WTC11 (cell line): ENCODE measurements around the gene ZNF112. TPM values are rescaled to one million over a fixed set of nuclear protein-coding genes. Genes with fewer than 3 reads are reported as not detected.
A peak's percentile ranks its signal among the peaks of the same experiment; 100 is the strongest.

ENCODE experiments used
- ATAC-seq: fragments of 200-7000 bp; cut with Tn5 transposase; 2 replicates; pipeline ENCODE4 v1.10.0; 2021; ENCODE audit warnings: mild to moderate bottlenecking, moderate library complexity
- CTCF ChIA-PET: fragments of 300-600 bp; sonication (Branson Sonifier 250); formaldehyde crosslinking; loops from one replicate; lab custom pipeline; 2021; ENCODE audit warnings: antibody characterized with exemption; lab: Charles Lee
- POLR2A ChIA-PET: fragments of 350-600 bp; sonication (Branson Sonifier 250); formaldehyde crosslinking; loops from one replicate; lab custom pipeline; 2021; ENCODE audit warnings: antibody characterized with exemption; lab: Charles Lee
- DNase-seq: peaks from one replicate; pipeline ENCODE4 v3.0.0; 2021; ENCODE audit warnings: low spot score
- H3K27ac Mint-ChIP-seq: 2 replicates; pipeline ENCODE4 v1.8.0; 2021; ENCODE audit warnings: mixed read lengths
- H3K27me3 Mint-ChIP-seq: 2 replicates; pipeline ENCODE4 v1.8.0; 2021; ENCODE audit warnings: low read depth, mild to moderate bottlenecking, moderate library complexity, mixed read lengths
- H3K36me3 Mint-ChIP-seq: 2 replicates; pipeline ENCODE4 v1.8.0; 2021; ENCODE audit warnings: mixed read lengths
- H3K4me1 Mint-ChIP-seq: 2 replicates; pipeline ENCODE4 v1.8.0; 2022; ENCODE audit warnings: mixed read lengths
- H3K4me3 Mint-ChIP-seq: 2 replicates; pipeline ENCODE4 v1.8.0; 2021; ENCODE audit warnings: mild to moderate bottlenecking, moderate library complexity, mixed read lengths
- H3K9me3 Mint-ChIP-seq: 2 replicates; pipeline ENCODE4 v1.8.0; 2021; ENCODE audit warnings: mixed read lengths
- ATF6 ChIP-seq: sonication (generic); formaldehyde crosslinking; IDR thresholded peaks from 2 replicates; pipeline ENCODE4 v1.8.1; 2023; ENCODE audit warnings: mild to moderate bottlenecking, missing genetic modification reagents
- JUN ChIP-seq: sonication (generic); formaldehyde crosslinking; IDR thresholded peaks from 2 replicates; pipeline ENCODE4 v1.8.0; 2023; ENCODE audit warnings: mild to moderate bottlenecking, missing genetic modification reagents
- MYBL2 ChIP-seq: sonication (generic); formaldehyde crosslinking; IDR thresholded peaks from 2 replicates; pipeline ENCODE4 v1.8.1; 2023; ENCODE audit warnings: mild to moderate bottlenecking, moderate library complexity, missing genetic modification reagents
- NR3C1 ChIP-seq: sonication (generic); formaldehyde crosslinking; conservative IDR thresholded peaks from 2 replicates; pipeline ENCODE4 v1.8.1; 2023; ENCODE audit warnings: low read depth, mild to moderate bottlenecking, missing genetic modification reagents
- PRDM15 ChIP-seq: sonication (generic); formaldehyde crosslinking; IDR thresholded peaks from 2 replicates; pipeline ENCODE4 v1.8.0; 2022; ENCODE audit warnings: missing genetic modification reagents
- RELA ChIP-seq: sonication (generic); formaldehyde crosslinking; IDR thresholded peaks from 2 replicates; pipeline ENCODE4 v1.8.1; 2022; ENCODE audit warnings: missing genetic modification reagents, mild to moderate bottlenecking, borderline replicate concordance
- SMAD4 ChIP-seq: sonication (generic); formaldehyde crosslinking; IDR thresholded peaks from 2 replicates; pipeline ENCODE4 v1.8.0; 2022; ENCODE audit warnings: mild to moderate bottlenecking, missing genetic modification reagents
- SP1 ChIP-seq: sonication (generic); formaldehyde crosslinking; conservative IDR thresholded peaks from 2 replicates; pipeline ENCODE4 v1.8.1; 2022; ENCODE audit warnings: missing genetic modification reagents
- TCF7 ChIP-seq: sonication (generic); formaldehyde crosslinking; IDR thresholded peaks from 2 replicates; pipeline ENCODE4 v1.8.0; 2022; ENCODE audit warnings: mild to moderate bottlenecking, low read depth, missing genetic modification reagents, moderate library complexity
- ZNF138 ChIP-seq: sonication (generic); formaldehyde crosslinking; conservative IDR thresholded peaks from 2 replicates; pipeline ENCODE4 v1.8.1; 2022; ENCODE audit warnings: mild to moderate bottlenecking, moderate library complexity, missing genetic modification reagents
- ZNF232 ChIP-seq: sonication (generic); formaldehyde crosslinking; IDR thresholded peaks from 2 replicates; pipeline ENCODE4 v1.8.0; 2022; ENCODE audit warnings: mild to moderate bottlenecking, missing genetic modification reagents
- ZNF317 ChIP-seq: sonication (generic); formaldehyde crosslinking; IDR thresholded peaks from 2 replicates; pipeline ENCODE4 v1.8.1; 2023; ENCODE audit warnings: low read depth, mild to moderate bottlenecking, moderate library complexity, missing genetic modification reagents, borderline replicate concordance
- ZNF532 ChIP-seq: fragments of 250-450 bp; sonication (Bioruptor Pico); IDR thresholded peaks from 2 replicates; pipeline ENCODE4 v1.9.0; 2021; ENCODE audit warnings: mild to moderate bottlenecking, borderline replicate concordance
- total RNA-seq: library from RNA; stranded (reverse); gene quantifications from 3 replicates; pipeline ENCODE4 v1.2.3, GENCODE V29; 2021
- TF ChIP-seq, protein P1 (sequence below): sonication (generic); formaldehyde crosslinking; IDR thresholded peaks from 2 replicates; pipeline ENCODE4 v1.8.1; 2022; ENCODE audit warnings: mild to moderate bottlenecking, moderate library complexity, missing genetic modification reagents
- TF ChIP-seq, protein P2 (sequence below): fragments of 250-450 bp; sonication (Bioruptor Pico); IDR thresholded peaks from 2 replicates; pipeline ENCODE4 v1.9.0; 2021; ENCODE audit warnings: moderate library complexity, mild to moderate bottlenecking, inconsistent platforms, borderline replicate concordance
- TF ChIP-seq, protein P3 (sequence below): sonication (generic); formaldehyde crosslinking; IDR thresholded peaks from 2 replicates; pipeline ENCODE4 v1.8.1; 2023; ENCODE audit warnings: mild to moderate bottlenecking, missing genetic modification reagents, moderate library complexity

Gene ZNF112
- total RNA-seq, 1 experiment from 2014 or later, result 2.0 TPM

- no peak for TF ChIP-seq ZNF532 (CRISPR knock-in tag)
- no peak for TF ChIP-seq ZNF317
- TF ChIP-seq SMAD4, result no peak
- TF ChIP-seq, protein P1, sequence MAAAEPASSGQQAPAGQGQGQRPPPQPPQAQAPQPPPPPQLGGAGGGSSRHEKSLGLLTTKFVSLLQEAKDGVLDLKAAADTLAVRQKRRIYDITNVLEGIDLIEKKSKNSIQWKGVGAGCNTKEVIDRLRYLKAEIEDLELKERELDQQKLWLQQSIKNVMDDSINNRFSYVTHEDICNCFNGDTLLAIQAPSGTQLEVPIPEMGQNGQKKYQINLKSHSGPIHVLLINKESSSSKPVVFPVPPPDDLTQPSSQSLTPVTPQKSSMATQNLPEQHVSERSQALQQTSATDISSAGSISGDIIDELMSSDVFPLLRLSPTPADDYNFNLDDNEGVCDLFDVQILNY (CRISPR knock-in tag), result no peak
- no peak for TF ChIP-seq ZNF138
- no peak for TF ChIP-seq JUN (CRISPR knock-in tag)
- no peak for TF ChIP-seq ATF6 (CRISPR knock-in tag)
- TF ChIP-seq, all 79 proteins: peak for 0
Measured at GRCh38 chr19:44308011-44308410, 48.5 kb downstream of the ZNF112 start (continued).

DNA sequence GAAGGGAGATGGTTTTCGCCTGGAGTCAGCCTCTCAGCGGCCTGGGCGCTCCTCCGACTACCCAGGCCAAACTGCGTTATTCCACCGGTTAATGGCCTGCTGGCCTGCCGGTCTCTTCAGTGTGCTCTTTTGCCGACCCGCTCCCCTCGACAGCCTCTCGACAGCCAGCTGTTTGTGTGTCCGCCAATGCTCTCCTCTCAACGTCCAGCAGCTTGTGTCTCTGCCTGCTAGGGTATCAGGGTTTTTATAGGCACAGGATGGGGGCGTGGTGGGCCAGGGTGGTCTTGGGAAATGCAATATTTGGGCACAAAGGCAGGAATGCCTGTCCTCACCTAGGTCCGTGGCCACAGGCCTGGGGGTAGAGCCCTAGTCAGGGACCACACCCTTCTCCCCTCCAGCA, 50.2 kb downstream of the ZNF112 start:
- no peak for TF ChIP-seq TCF7 (CRISPR knock-in tag)
- no peak for DNase-seq
- no peak overlapping the region for H3K4me3 Mint-ChIP-seq
- H3K27ac Mint-ChIP-seq, result no peak overlapping the region
- POLR2A ChIA-PET, result no interaction called here
- peaks cover 15% of the 10 kb centered on the region for H3K27me3 Mint-ChIP-seq
- H3K9me3 Mint-ChIP-seq, result peaks cover 36% of the 10 kb centered on the region
- H3K36me3 Mint-ChIP-seq, result peaks cover 17% of the 10 kb centered on the region
- CTCF ChIA-PET, result no interaction called here
- no peak for ATAC-seq
- H3K4me1 Mint-ChIP-seq, result peaks cover 8% of the 10 kb centered on the region

DNA sequence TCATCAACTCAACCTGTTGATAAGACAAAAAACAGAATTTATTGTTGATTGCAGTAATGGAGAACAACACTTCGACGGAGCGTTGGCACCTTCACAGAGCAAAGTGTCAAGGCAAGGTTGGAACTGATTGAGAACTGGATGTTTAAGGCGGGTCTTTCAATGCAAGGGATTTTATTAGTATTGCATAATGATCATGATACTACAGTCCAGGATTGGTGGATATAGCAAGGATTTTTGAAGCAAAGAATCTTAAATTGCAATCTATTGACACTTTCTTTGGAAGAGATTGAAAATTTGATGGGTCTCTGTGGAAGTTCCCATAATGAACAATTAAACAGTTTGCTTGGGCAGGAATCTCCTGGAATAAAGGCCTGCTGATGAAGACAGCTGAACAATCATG, 51.0 kb downstream of the ZNF112 start:
- Mint-ChIP-seq H3K27me3 (peaks cover 15% of the 10 kb centered on the region), H3K27ac (no peak overlapping the region), H3K4me3 (peak overlapping the region; percentile 94), H3K36me3 (peaks cover 18% of the 10 kb centered on the region), H3K4me1 (peaks cover 8% of the 10 kb centered on the region), H3K9me3 (peaks cover 31% of the 10 kb centered on the region)
- no peak for DNase-seq
- ATAC-seq, result no peak
- ChIA-PET CTCF (interaction anchor here (0.6 to 0.7 kb wide), 2 partner anchors 46 to 208 kb away, joined by 3 read pairs; partner anchors contain the start of gene ZNF233), POLR2A (interaction anchor here (1.5 kb wide), 1 partner anchor 45 kb away, joined by 3 read pairs; no protein-coding TSS in a partner anchor)
- TF ChIP-seq RELA (CRISPR knock-in tag), result no peak
- TF ChIP-seq, protein P2, sequence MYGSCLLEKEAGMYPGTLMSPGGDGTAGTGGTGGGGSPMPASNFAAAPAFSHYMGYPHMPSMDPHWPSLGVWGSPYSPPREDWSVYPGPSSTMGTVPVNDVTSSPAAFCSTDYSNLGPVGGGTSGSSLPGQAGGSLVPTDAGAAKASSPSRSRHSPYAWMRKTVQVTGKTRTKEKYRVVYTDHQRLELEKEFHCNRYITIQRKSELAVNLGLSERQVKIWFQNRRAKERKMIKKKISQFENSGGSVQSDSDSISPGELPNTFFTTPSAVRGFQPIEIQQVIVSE (CRISPR knock-in tag), result no peak
- TF ChIP-seq MYBL2 (CRISPR knock-in tag), result no peak
- TF ChIP-seq ZNF232 (CRISPR knock-in tag), result no peak
- TF ChIP-seq PRDM15 (CRISPR knock-in tag), result no peak
- TF ChIP-seq ZNF532 (CRISPR knock-in tag), result no peak
- TF ChIP-seq SP1 (CRISPR knock-in tag), result no peak
- no peak for TF ChIP-seq NR3C1
- TF ChIP-seq, protein P3, sequence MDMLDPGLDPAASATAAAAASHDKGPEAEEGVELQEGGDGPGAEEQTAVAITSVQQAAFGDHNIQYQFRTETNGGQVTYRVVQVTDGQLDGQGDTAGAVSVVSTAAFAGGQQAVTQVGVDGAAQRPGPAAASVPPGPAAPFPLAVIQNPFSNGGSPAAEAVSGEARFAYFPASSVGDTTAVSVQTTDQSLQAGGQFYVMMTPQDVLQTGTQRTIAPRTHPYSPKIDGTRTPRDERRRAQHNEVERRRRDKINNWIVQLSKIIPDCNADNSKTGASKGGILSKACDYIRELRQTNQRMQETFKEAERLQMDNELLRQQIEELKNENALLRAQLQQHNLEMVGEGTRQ (CRISPR knock-in tag), result no peak
